Amniotic epithelial cell (primary cell): ENCODE measurements around the gene GINM1.
A peak's percentile ranks its signal among the peaks of the same experiment; 100 is the strongest.

Experiments used
- DNase-seq: peaks from one replicate; pipeline ENCODE4 v3.0.0-alpha.2; 2010; ENCODE audit warnings: low read depth

Gene GINM1, protein sequence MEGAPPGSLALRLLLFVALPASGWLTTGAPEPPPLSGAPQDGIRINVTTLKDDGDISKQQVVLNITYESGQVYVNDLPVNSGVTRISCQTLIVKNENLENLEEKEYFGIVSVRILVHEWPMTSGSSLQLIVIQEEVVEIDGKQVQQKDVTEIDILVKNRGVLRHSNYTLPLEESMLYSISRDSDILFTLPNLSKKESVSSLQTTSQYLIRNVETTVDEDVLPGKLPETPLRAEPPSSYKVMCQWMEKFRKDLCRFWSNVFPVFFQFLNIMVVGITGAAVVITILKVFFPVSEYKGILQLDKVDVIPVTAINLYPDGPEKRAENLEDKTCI

DNA sequence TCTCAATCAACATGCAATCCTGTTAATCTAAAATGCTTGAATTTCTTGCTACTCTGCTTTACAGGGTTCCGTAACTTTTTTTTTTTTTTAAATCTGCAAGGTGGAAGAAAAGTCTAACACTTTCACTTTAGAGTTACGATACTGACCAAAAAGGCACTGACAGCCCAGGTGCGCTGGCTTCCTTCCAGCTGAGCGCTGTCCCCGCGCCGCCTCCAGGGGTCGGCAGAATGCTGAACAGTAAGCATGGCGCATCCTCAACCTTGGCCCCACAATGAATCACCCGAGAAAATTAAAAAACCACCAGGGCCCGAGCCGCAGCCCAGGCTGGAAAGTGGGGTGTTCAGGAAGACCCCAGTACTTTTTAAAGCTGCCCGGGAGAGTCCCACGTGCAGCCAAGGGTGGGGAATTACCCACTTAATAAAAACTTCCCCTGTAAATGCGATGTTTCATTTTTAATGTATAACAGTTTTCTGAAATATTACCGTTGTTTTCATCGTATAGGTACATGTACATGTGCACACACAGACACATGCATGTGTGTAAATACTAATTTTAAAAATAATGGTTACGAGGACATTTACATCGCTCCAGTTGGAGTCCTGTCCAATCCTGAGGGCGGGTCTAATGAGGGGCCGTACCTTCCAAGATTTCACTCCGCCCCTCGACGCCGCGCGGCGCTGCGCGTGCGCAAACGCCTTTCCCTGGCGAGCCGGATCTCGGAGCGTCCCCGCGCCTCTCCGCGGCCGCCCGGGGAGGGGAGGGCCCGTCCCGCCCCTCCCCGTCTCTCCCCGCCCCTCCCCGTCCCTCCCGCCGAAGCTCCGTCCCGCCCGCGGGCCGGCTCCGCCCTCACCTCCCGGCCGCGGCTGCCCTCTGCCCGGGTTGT, at the start of gene GINM1:
Gene GINM1 (plus strand): TSS at position 849 of the 883 bp plus-strand sequence. CDS start 40 bp downstream, outside the sequence.
- DNase-seq = peak; percentile 88

DNA sequence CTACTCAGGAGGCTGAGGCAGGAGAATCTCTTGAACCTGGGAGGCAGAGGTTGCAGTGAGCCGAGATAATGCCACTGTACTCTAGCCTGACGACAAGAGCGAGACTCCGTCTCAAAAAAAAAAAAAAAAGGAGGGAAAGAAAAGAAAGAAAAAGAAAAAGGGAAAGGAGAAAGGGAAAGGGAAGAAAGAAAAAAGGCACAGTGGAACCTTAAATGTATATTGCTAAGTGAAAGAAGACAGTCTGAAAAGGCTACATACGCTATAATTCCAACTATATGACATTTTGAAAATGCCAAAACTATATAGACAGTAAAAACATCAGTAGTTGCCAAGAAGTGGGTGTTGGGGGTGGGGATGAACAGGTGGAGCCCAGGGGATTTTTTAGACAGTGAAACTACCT, 36.5 kb upstream of the GINM1 start:
- no peak for DNase-seq

DNA sequence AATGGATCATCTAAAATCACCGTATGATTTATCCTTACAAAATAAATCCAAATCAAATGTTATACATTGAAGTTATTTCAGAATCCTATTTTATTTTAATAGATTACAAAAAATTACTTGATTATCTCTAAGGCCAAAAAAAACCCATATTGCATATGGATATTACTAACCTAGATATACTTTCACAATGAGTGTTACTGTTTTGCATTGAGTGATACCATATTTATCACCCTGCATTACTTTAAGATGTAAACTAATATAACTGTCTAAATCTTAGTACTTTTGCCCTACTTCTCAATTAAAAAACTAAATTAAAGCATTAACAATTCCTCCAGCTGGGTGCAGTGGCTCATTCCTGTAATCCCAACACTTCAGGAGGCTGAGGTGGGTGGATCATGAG, 31.4 kb upstream of the GINM1 start:
- DNase-seq = no peak

DNA sequence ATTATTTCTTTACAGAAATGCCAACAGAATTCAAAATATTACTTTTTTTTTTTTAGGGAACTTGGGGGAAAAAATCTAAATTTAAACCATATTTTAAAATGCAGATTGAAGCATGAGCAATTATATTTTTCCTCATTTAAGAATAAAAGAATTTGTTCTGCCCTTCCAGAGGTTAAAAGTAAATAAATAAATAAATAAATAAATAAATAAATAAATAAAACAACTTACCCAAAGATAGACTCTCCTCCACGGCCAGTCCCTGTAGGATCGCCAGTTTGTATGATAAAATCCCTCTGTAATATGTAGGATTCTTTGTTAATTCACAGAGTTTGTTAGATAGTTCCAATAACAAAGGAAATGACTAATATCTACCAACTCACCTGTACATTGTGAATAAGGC, 25.0 kb upstream of the GINM1 start:
- DNase-seq = no peak

DNA sequence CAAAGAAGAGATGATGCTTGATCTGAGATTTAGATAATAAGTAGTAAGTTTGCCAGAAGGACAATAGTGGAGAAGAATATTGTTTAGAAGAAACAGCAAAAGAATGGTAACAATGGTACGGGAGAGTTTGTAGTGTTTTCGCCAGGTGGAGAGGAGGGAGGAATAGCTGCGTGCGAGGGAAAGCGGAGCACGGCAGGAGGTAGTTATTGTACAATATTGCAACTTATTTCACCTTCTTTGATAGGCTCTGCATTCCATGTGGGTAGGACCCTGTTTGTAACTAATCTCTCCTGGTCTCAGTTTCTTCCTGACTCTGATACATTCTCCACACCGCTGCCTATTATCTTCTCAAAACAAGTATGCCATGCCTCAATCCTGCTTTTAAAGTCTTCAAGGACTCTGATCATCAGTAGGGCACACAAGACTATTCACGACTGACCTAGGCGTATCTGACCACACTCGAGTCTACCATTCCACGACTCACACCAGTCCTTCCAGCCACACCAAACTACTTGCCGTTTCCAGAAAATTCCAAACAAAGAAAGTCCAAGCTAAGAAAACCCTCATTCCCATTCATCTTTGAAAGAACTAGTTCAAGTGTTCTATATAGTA, 21.4 kb upstream of the GINM1 start:
- no peak for DNase-seq

DNA sequence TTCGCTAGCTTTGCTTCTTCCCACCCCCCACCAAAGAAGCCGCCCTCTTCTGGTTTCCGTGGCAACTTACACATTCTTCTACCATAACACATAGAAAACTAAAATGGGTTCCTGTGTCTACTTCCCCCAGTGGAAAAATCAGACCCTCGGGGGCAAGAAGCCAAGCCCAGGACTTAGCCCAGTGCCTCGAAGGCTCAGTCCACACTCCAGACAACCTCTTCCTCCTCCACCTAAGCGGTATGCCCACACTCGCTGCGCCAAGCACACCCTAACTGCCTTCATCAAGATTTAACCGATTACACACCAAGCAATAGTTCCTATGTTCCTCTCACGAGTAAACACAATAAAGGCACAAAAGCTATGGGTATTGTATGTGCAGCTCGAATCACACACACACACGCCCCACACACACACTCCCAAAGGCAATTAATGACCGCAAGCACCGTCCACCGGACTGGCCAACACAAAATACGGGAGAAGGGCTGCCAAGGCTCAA, 20.9 kb upstream of the GINM1 start:
- DNase-seq = peak; percentile 67

DNA sequence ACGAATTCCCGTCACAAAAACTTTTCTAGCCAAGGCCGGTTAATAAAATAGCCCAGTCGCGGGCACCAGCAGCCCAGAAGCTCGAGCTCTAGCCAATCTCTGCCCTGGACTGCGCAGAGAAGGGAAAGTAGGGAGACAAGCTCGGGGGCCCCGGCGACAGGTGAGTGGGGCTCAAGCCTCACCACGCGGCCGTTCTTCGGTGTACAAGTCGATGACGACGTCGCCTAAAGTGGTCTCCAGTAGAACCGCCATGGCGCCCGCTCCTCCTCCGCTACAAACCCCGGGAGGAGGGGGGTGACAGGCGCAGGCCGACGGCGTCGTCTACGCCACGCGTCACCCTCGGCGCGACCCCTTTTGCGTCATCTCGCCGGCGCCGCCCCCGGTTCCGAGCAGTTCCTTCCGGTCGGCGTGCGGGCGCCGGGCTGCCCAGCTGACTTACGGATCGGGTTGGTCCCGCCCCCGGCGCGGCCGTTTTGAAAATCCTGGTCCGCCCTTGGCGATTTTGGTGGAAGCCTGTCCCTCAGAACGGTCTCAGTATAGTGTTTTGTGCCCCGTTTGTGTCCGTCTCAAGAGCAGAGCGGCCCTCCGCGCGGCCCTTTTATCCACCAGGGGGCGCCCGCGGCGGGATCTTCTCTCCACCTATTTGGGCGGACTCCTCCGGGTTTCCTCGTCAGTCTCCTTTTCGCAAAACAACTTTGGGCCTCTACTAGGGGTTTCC, 20.3 kb upstream of the GINM1 start, which contains the start of gene PPIL4:
Gene PPIL4 (minus strand): TSS at position 290 of the 718 bp plus-strand sequence. CDS start 38 bp downstream, at position 252.
- DNase-seq = peak; percentile 91

DNA sequence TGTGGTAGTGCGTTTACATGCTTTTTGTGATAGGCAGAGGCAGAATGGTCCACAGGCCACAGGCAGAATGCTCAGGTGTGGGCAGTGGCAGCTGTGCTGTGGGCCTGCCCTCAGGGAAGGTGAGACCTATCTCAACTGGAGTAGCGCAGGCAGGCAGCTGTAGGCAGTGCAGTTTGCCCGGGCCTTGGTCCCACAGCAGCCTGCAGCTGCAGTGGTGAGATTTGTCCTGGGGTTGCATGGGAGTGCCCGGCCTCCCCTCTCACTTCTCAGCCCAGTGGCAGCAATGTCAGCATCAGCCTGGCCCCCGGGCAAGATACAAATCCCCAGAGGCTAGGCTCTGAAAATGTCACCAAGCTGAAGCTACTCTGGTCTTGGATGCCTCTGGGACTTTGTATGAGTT, 14.3 kb upstream of the GINM1 start:
- DNase-seq = no peak

DNA sequence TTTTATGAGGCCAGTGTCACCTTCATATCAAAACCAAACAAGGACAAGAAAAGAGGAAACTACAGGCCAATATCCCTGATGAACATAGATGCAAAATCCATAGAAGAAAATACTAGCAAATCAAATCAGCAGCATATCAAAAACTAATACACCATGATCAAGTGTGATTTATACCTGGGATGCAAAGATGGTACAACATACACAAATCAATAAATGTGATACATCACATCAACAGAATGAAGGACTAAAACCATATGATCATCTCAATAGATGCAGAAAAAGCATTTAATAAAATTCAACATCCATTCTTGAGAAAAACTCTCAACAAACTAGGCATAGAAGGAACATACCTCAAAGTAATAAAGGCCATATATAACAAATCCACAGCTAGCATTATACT, 8.1 kb upstream of the GINM1 start:
- no peak for DNase-seq

DNA sequence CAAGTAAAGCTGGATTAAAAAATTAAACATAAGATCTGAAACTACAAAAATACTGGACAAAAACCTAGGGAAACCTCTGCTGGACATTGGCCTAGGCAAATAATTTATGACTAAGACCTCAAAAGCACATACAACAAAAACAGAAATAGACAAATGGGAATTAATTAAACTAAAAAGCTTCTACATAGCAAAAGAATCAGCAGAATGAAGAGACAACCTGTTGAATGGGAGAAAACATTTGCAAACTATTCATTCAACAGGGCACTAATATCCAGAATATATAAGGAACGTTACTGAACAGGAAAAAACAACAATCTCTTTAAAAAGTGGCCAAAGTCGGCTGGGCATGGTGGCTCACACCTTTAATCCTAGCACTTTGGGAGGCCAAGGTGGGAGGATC, 6.8 kb upstream of the GINM1 start:
- no peak for DNase-seq

DNA sequence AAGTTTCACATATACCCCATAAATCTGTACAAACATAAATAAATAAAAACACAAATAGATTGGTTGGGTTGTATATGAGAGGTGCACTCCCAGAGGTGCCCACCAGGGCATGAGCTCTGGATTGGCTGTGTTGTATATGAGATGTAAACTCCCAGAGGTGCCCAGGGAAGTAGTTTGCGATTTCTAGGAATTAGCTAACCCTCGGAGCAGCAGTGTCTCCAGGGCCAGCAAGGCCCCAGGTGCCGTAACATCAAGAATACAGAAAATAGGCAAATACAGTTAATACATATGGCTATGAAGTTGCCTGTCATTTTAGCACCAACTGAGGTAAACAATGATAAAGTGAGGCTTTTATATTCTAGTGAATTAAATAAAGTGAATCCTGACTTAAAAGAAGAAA, 5.4 kb upstream of the GINM1 start:
- peak; percentile 10 for DNase-seq

DNA sequence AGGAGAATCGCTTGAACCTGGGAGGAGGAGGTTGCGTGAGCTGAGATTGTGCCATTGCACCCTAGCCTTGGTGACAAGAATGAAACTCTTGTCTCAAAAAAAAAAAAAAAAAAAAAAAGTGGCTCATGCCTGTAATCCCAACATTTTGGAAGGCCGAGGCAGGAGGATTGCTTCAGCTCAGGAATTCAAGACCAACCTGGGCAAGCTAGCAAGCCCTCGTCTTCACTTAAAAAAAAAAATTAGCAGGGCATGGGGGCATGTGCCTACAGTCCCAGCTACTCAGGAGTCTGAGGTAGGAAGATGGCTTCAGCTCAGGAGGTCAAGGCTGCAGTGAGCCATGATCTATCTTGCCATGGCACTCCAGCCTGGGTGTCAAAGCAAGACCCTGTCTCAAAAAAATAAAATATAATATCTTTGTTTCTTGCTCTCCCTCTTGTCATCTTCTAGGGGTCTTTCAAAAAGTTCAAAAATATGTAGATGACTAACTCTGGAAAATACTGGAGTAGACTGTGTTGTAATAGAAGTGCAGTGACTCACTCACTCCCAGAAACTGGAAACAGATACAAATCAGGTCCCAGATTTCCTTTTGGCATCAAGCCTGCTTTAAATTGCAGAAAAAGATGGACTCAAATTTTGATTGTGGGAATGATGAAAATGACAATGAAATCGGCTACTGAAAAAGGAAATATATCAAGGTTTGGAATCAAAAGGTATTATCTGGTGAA, 2.8 kb upstream of the GINM1 start:
- peak; percentile 82 for DNase-seq

DNA sequence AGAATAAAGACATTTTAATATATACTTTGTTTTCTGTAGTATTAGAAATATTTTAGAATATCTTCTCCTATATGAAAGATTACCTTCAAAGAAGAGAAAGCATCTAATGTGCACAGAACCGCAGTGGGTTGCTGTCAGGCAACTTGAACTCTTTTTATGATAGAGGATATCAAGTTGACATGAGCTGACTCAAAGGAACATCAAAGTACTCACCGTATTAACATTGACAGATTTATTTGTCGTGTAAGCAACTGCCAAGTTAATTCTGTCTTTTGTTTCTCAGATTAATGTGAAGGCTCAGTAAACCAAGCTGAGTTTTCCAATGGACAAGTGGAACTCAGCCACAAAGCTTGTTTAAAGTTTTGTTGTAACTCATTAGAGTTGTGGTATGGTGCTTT, 2.2 kb upstream of the GINM1 start:
- DNase-seq = no peak

DNA sequence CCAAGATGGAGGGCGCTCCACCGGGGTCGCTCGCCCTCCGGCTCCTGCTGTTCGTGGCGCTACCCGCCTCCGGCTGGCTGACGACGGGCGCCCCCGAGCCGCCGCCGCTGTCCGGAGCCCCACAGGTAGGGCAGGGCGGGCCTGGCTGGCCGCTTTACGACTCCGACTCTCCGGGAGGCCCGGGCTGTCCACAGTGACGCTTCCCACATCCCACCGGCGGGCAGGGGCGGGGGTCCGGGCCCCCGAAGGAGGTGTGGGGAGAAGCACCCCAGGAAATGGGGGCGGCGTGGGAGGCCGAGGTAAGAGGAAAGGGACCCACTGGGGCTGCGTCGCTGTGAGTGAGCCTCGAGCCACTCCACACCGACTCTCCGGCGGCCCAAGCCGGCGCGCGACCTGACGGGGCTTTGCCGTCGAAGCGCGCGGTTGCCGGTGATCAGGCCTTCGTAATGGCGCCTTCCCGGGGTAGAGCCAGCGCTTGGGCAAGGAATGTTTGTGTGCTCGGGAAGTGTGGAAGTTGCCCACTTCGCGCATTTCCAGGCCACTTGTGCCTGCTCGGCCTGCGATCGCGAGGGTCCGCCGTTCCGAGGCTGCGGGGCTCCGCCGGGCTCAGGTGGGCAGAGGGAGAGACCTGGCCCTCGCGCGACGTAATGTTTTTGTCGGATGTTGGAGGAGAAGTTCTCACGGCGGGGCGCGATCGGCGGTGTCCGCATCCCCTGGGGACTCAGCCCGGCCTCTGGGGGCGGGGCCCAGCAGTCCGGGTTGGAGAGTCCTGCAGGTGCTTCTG, 427 bp downstream of the GINM1 start:
- DNase-seq = peak; percentile 32

DNA sequence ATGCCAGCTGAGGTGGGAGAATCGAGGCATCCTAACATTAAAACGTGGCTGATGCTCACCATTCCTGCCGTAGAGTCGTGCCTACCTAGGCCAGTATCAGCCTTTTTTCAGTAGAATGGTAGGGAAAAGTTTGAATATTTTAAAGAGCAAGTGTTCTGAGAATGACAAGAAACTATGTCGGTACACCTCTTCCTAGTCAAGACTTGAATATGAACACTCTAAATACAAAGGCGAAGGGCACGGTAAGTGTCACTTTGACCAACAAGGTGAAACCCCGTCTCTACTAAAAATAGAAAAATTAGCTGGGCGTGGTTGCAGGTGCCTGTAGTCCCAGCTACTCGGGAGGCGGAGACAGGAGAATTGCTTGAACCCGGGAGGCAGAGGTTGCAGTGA, 1.0 kb downstream of the GINM1 start:
- no peak for DNase-seq

DNA sequence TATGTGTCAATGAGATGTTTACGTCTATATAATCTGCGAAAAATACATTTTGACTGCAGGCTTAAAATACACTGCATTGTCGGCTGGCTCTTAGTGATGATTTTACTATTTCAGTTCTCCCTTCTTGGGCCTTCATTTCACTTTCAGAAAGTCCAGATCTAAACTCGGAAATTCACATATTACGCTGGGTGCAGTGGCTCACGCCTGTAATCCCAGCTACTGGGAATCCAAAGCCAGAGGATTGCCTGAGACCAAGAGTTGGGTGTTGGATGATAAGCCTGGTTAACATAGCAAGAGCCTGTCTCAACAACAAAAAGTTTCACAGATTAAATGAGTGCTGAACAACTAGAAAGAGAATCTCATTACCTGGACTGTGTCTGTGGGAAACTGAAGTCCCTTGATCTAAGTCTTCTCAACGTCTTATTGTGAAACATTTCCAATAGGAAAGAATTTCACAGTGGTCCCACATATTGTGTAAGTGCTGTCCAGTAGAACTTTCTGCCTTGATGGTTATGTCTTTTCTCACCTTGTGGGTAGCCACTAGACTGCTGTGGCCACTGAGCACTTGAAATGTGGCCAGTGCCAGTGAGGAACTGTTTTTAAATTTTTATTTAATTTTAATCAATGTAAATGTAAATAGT, 1.9 kb downstream of the GINM1 start:
- DNase-seq = no peak

DNA sequence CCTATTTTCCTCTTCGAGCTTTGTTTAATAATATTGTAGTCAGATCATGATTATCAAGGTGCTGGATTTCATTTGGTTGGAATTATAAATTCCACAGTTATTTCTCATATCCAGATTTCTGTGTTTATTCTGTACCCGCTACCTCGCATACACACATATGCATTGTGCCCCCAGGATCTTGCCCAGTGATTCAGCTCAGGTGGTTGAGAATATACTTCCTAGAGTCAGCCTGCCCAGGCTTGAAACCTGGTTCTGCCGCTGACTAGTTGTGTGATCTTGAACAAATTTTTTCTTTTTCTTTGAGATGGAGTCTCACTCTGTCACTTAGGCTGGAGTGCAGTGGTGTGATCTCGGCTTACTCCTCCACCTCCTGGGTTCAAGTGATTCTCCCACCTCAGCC, 14.7 kb downstream of the GINM1 start:
- DNase-seq = no peak

DNA sequence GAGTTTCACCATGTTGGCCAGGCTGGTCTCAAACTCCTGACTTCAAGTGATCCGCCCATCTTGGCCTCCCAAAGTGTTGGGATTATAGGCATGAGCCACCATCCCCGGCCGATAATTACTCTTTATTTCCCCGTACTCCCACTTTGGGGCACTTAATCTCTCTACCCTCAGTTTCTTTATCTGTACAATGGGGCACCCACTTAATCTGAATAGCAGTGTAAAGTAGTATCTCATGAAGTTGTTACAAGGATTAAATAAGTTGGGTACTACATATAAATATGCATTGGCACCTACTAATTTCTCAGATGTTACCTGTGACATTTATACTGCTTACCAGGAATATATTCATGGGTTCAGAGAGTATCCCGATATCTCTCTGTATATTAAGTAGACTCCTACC, 15.2 kb downstream of the GINM1 start:
- no peak for DNase-seq

DNA sequence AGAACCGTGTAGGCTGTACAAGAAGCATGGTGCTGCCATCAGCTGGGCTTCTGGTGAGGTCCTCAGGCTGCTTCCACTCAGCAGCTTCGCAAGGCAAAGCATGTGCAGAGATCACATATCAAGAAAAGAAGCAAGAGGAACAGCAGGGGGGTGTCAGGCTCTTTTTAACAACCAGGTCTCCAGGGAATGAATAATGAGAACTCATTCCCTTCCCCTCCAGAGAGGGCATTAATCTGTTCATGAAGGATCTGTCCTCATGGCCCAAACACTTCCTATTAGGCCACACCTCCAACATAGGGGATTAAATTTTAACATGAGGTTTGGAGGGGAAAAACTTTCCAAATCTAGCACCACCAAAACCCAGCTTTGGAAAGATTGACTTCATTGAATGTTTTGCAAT, 20.0 kb downstream of the GINM1 start:
- DNase-seq = no peak

DNA sequence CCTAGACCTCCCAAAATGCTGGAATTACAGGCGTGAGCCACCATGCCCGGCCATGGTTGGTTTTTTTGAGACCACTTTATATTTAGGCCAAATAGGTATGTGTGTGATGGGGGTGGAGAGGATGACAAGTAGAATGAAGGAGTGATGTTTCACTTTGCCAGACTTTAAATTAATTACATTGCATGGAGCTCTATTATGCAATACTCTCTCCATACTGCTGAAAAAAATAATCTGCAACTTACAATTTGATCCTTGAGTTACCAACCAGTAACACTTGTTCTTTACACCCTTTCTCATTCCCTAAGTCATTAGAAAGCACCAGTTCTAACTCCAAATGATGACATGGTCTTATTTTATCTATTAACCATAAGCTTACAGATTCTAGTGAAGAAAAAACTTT, 26.8 kb downstream of the GINM1 start:
- DNase-seq = no peak
